ENCODE measurements around the gene MRTFA. TPM values are rescaled to one million over a fixed set of nuclear protein-coding genes. Genes with fewer than 3 reads are reported as not detected.

The MRTFA gene
- total and polyA plus RNA-seq, 2 of the 13 experiments (the other 11 are each of a cell fraction or from before 2014, with no cell fraction given) = 2.4 to 8.2 TPM

DNA sequence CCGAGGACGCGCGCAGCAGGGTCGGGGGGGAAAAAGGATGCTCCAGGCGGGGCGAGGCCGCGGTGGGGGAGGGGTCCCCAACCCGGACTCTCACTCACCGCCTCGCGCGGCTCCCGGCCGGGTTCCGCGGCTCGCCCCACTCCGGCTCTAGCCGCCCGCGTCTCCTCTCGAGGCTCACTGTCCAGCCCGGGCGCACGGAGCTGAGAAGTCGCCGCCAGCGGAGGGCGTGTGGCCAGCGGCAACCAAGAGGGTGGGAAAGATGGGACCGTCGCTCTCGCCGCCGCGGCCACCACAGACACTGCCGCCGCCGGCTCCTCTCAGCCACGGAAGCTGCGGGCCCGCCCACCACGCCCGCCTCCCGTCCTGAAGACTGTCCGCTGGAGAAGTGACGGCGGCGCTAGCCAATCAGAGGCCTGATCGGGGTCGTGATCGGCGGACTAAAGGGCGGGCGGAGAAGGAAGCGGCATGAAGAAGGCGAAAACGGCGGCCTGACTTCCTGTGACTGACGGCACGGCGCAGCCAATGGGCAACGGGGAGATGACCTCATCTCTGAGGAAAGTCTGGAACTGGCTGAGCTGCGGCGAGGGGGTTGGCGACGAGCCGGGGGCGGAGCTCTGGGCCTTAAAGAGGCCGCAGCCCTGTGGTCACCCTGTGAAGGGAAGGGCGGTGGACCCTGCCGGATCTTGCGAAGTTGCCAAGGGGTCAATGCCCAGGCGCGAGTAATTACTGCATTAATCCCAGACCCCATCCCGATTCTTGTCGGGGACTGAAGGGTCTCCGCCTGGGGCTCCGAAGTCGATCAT is at the start of gene MRTFA (continued):
- TF ChIP-seq, protein P1, sequence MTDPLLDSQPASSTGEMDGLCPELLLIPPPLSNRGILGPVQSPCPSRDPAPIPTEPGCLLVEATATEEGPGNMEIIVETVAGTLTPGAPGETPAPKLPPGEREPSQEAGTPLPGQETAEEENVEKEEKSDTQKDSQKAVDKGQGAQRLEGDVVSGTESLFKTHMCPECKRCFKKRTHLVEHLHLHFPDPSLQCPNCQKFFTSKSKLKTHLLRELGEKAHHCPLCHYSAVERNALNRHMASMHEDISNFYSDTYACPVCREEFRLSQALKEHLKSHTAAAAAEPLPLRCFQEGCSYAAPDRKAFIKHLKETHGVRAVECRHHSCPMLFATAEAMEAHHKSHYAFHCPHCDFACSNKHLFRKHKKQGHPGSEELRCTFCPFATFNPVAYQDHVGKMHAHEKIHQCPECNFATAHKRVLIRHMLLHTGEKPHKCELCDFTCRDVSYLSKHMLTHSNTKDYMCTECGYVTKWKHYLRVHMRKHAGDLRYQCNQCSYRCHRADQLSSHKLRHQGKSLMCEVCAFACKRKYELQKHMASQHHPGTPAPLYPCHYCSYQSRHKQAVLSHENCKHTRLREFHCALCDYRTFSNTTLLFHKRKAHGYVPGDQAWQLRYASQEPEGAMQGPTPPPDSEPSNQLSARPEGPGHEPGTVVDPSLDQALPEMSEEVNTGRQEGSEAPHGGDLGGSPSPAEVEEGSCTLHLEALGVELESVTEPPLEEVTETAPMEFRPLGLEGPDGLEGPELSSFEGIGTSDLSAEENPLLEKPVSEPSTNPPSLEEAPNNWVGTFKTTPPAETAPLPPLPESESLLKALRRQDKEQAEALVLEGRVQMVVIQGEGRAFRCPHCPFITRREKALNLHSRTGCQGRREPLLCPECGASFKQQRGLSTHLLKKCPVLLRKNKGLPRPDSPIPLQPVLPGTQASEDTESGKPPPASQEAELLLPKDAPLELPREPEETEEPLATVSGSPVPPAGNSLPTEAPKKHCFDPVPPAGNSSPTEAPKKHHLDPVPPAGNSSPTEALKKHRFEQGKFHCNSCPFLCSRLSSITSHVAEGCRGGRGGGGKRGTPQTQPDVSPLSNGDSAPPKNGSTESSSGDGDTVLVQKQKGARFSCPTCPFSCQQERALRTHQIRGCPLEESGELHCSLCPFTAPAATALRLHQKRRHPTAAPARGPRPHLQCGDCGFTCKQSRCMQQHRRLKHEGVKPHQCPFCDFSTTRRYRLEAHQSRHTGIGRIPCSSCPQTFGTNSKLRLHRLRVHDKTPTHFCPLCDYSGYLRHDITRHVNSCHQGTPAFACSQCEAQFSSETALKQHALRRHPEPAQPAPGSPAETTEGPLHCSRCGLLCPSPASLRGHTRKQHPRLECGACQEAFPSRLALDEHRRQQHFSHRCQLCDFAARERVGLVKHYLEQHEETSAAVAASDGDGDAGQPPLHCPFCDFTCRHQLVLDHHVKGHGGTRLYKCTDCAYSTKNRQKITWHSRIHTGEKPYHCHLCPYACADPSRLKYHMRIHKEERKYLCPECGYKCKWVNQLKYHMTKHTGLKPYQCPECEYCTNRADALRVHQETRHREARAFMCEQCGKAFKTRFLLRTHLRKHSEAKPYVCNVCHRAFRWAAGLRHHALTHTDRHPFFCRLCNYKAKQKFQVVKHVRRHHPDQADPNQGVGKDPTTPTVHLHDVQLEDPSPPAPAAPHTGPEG (CRISPR knock-in tag; IDR thresholded peaks at IDR 0.05) = peak; percentile 68; the same call in 1 of the 2 replicates
- TF ChIP-seq, protein P2, sequence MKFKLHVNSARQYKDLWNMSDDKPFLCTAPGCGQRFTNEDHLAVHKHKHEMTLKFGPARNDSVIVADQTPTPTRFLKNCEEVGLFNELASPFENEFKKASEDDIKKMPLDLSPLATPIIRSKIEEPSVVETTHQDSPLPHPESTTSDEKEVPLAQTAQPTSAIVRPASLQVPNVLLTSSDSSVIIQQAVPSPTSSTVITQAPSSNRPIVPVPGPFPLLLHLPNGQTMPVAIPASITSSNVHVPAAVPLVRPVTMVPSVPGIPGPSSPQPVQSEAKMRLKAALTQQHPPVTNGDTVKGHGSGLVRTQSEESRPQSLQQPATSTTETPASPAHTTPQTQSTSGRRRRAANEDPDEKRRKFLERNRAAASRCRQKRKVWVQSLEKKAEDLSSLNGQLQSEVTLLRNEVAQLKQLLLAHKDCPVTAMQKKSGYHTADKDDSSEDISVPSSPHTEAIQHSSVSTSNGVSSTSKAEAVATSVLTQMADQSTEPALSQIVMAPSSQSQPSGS (CRISPR knock-in tag; IDR thresholded peaks at IDR 0.05) = peak; percentile 99
- peak; percentile 97 for TF ChIP-seq ATF7 (IDR thresholded peaks at IDR 0.05)
- peak; percentile 98 for TF ChIP-seq ATF7 (CRISPR knock-in tag; IDR thresholded peaks at IDR 0.05)
- peak; percentile 62; the same call in 1 of the 2 replicates for TF ChIP-seq MAF1 (CRISPR knock-in tag; IDR thresholded peaks at IDR 0.05; ENCODE audit: borderline replicate concordance)
- TF ChIP-seq REL (CRISPR knock-in tag; conservative IDR thresholded peaks at IDR 0.05) = no peak
- peak; percentile 9; the same call in 1 of the 2 replicates for TF ChIP-seq ZNF329 (CRISPR knock-in tag; IDR thresholded peaks at IDR 0.05; ENCODE audit: low read depth)
- peak; percentile 4; the same call in 1 of the 2 replicates for TF ChIP-seq MEF2D (CRISPR knock-in tag; IDR thresholded peaks at IDR 0.05)
- peak; percentile 73 for TF ChIP-seq GABPA (IDR thresholded peaks at IDR 0.05; ENCODE audit: low read depth, low read length)
- TF ChIP-seq GABPA (CRISPR knock-in tag; IDR thresholded peaks at IDR 0.05; ENCODE audit: low read depth) = peak; percentile 91
- TF ChIP-seq, protein P3, sequence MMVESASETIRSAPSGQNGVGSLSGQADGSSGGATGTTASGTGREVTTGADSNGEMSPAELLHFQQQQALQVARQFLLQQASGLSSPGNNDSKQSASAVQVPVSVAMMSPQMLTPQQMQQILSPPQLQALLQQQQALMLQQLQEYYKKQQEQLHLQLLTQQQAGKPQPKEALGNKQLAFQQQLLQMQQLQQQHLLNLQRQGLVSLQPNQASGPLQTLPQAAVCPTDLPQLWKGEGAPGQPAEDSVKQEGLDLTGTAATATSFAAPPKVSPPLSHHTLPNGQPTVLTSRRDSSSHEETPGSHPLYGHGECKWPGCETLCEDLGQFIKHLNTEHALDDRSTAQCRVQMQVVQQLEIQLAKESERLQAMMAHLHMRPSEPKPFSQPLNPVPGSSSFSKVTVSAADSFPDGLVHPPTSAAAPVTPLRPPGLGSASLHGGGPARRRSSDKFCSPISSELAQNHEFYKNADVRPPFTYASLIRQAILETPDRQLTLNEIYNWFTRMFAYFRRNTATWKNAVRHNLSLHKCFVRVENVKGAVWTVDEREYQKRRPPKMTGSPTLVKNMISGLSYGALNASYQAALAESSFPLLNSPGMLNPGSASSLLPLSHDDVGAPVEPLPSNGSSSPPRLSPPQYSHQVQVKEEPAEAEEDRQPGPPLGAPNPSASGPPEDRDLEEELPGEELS (CRISPR knock-in tag; IDR thresholded peaks at IDR 0.05) = peak; percentile 38; the same call in 1 of the 2 replicates
- 0 out of 2 replicates have a peak, but pooled peaks have one; percentile 57 for TF ChIP-seq ZNF510 (CRISPR knock-in tag; IDR thresholded peaks at IDR 0.05; ENCODE audit: low read depth)
- TF ChIP-seq, protein P4, sequence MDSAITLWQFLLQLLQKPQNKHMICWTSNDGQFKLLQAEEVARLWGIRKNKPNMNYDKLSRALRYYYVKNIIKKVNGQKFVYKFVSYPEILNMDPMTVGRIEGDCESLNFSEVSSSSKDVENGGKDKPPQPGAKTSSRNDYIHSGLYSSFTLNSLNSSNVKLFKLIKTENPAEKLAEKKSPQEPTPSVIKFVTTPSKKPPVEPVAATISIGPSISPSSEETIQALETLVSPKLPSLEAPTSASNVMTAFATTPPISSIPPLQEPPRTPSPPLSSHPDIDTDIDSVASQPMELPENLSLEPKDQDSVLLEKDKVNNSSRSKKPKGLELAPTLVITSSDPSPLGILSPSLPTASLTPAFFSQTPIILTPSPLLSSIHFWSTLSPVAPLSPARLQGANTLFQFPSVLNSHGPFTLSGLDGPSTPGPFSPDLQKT (CRISPR knock-in tag; IDR thresholded peaks at IDR 0.05; ENCODE audit: borderline replicate concordance) = no peak
- TF ChIP-seq, protein P5, sequence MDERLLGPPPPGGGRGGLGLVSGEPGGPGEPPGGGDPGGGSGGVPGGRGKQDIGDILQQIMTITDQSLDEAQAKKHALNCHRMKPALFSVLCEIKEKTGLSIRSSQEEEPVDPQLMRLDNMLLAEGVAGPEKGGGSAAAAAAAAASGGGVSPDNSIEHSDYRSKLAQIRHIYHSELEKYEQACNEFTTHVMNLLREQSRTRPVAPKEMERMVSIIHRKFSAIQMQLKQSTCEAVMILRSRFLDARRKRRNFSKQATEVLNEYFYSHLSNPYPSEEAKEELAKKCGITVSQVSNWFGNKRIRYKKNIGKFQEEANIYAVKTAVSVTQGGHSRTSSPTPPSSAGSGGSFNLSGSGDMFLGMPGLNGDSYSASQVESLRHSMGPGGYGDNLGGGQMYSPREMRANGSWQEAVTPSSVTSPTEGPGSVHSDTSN (CRISPR knock-in tag; IDR thresholded peaks at IDR 0.05) = peak; percentile 99
- TF ChIP-seq FLYWCH1 (CRISPR knock-in tag; IDR thresholded peaks at IDR 0.05) = no peak
- peak; percentile 72; the same call in 1 of the 2 replicates for TF ChIP-seq ZNF558 (CRISPR knock-in tag; IDR thresholded peaks at IDR 0.05; ENCODE audit: borderline replicate concordance)
- TF ChIP-seq SP5 (CRISPR knock-in tag; IDR thresholded peaks at IDR 0.05; ENCODE audit: borderline replicate concordance, low read depth) = peak; percentile 88; the same call in 1 of the 2 replicates

Data from HepG2 (cell line).